Ramos (cell line): ENCODE data around the gene EMILIN1.
"Not testable (repeated sequence)": the region's sequence is repeated elsewhere in the genome, so short reads cannot be mapped to it uniquely, and the experiment has no call there.

Experiments
- in situ Hi-C: fragments of 300-500 bp; cut with MboI; formaldehyde crosslinking; loops from one replicate; pipeline ENCODE4 v1.14.3; 2022; ENCODE audit warnings: low sequenced_read_pairs; ENCODE audit not compliant: unreplicated experiment

The EMILIN1 gene

GRCh38 chr2:27117995-27118524, 39.6 kb downstream of the EMILIN1 start:
- in situ Hi-C loops: no loop called here

GRCh38 chr2:27118525-27119329, 40.3 kb downstream of the EMILIN1 start, which contains the start of gene CGREF1:
Gene CGREF1 (minus strand): TSS chr2:27119128. CDS start chr2:27104366, 14,762 bp downstream.
- in situ Hi-C loops: no loop called here

GRCh38 chr2:27119330-27119670, 40.9 kb downstream of the EMILIN1 start:
- in situ Hi-C loops: not testable (repeated sequence)

GRCh38 chr2:27121906-27122305, 43.5 kb downstream of the EMILIN1 start:
- in situ Hi-C loops: no loop called here

GRCh38 chr2:27122791-27123190, 44.4 kb downstream of the EMILIN1 start:
- in situ Hi-C loops: no loop called here

GRCh38 chr2:27123302-27124150, 45.1 kb downstream of the EMILIN1 start, which contains the start of gene ABHD1:
Gene ABHD1 (plus strand): TSS chr2:27123815. CDS start chr2:27123949, 134 bp downstream.
- in situ Hi-C loops: no loop called here

DNA sequence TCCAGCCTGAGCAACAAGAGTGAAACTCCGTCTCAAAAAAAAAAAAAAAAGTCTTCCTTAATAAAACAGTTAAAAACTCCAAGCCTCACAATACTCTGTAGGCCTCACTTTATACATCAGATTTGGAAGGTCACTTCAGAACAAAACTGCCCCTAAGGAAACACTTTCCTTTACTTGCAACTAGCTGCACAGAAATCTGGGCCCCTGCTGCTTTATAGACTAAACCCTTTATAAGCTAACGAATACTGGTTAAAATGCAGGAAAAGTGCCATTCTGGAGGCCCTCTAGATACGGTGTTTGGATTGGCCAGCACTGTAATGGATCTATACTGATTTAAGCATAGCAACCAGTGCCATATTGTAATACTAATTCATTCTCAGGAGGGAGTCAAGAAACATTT, 46.7 kb downstream of the EMILIN1 start:
- in situ Hi-C loops: no loop called here

DNA sequence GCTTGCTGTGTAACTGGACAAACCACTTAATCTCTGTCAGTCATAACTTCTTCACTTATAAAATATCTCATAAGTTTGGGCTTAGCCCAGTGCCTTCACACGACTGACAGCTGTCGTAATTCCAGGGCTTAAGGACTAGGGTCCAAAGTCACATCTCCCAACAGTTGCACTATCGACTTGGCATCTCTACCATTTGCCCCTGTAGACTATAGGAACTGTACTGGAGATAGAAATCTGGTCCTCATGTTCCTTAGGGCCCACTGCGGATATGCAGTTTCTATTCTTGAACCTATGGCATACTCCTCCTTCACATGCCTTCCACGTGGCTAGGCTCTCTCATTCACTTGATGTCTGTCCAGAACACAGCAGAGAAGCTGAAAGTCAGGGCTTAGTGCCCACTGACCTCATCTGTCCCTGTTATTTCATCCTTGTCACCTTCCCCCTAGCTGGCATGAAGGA, 47.9 kb downstream of the EMILIN1 start:
- in situ Hi-C loops: no loop called here

DNA sequence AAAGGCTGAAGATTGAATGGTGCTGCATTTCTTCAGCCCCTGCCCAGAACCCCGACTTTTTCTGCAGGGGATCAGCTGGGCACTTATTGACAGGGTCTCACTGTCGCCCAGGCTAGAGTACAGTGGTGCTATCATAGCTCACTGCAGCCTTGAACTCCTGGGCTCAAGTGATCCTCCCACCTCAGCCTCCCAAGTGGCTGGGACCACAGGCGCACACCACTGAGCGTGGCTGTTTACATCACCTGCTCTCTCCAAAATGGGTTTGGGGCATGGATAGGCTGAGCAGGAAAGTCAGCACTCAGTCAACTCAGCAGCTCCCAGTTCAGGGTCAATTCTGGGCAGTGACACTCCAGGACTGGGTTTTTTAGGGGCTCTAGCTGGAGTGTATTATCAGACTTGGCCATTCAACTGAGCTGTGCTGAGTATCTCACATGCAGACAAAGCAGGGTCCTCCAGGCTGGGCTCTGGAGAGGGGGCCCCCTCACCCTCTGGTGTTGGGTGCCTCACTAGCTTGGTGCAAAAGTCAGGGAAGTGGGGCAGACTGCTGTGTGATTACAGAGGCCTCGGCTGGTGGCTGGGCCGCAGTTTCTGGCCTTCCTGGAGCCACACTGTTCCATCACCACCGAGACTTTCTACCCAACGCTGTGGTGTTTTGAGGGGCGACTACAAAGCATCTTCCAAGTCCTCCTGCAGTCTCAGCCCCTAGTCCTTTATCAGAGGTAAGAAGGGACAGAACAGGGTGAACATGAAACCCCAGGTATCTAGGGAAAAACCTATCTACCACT, 49.7 kb downstream of the EMILIN1 start:
- in situ Hi-C loops: no loop called here

DNA sequence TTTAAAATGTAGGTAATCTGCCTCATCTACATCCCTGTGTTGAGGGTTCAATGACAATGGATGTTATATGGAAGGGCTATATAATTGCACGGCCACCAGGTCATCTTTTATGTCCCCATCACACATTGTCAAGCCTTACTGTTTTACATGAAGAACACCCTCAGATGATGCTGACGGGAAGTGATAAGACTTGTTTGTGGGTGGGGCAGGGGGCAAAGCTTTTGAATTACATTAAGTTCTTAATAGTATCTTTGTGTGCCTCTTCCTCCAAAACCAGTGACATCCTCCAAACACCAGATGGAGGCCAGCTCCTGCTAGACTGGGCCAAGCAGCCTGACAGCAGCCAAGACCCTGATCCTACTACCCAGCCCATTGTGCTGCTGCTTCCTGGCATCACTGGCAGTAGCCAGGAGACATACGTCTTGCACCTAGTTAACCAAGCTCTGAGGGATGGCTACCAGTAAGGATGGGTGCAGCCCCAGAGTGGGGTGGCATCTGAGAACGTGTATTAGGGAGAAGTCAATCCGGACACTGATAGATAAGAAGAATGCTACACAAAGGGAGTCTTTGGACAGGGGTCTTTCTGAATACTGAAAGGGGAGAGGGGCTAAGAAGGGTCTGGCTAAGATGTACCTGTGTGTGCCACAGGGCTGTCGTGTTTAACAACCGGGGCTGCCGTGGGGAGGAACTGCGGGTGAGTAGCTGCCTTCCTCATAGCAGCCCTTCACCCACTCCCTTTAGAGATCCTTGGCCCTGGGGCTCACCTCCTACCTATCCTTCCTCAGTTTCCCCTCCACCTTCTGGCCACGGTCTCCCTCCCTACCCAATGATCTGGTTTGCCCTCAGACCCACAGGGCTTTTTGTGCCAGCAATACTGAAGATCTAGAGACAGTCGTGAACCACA, 50.5 kb downstream of the EMILIN1 start:
- in situ Hi-C loops: no loop called here

GRCh38 chr2:27130396-27130795, 52.0 kb downstream of the EMILIN1 start:
- in situ Hi-C loops: no loop called here

DNA sequence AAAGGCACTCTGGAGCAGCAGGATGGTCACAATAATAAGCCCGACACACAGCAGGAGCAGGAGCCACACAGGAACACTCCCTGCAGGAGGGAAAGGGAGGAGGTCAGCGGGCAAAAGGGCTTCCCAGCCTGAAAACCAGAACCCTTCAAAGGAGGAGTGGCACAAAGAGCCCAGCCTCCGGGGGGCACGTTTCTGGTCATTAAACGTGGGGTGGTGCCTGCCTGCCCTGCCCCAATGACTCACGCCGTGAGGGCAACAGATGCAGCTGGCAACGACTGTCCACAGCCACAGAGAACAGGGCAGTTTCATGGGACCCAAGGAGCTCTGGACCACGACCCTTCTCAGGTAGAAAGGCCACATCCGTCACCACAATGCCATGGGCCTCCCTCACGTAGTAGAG, 53.0 kb downstream of the EMILIN1 start:
- in situ Hi-C loops: no loop called here

GRCh38 chr2:27133195-27133875, 54.9 kb downstream of the EMILIN1 start:
- in situ Hi-C loops: no loop called here

DNA sequence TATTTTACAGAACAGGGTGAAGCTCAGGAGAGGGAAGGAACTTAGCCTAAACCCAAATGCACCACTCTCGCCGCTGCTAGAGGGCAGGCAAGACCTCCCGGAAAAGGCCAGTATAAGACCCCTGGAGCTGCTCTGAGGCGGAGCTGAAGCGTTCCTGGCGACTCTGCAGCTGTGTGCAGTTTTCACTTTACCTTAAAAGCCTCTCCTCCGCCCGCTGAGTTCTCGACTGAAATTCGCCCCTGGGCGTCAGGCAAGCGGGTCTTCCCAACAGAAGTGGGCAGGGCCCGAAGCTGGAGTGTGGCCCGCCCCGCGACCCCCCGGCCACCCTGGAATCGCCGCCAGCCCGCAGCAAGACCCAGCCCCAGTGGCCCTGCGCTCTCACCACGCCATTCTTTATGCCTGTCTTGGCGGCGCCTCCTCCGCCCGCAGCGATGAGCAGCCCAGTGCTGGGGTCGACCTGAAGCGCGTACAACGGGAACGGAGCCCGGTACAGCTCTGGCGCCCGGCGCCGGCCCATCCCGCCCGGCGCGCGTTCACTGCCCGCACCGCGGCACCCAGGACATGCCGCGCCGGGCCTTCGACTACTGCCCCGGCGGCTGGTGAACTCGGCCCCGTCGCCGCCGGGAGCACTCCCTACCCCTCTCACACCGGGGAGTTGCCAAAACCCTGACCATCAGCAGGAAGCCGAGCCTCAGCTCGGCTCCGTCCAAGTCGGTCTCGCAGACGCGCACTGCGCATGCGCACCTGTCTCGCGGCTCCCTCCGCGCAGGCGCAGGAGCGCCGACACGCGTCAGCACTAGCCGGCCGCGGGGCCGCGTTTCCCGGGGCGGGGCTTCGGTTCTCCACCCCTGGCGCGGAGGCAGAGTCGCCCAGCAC, 55.7 kb downstream of the EMILIN1 start, which contains the start of gene PREB:
Gene PREB (minus strand): TSS at position 732 of the 876 bp plus-strand sequence. CDS start 215 bp downstream, at position 517.
- in situ Hi-C loops: no loop called here

DNA sequence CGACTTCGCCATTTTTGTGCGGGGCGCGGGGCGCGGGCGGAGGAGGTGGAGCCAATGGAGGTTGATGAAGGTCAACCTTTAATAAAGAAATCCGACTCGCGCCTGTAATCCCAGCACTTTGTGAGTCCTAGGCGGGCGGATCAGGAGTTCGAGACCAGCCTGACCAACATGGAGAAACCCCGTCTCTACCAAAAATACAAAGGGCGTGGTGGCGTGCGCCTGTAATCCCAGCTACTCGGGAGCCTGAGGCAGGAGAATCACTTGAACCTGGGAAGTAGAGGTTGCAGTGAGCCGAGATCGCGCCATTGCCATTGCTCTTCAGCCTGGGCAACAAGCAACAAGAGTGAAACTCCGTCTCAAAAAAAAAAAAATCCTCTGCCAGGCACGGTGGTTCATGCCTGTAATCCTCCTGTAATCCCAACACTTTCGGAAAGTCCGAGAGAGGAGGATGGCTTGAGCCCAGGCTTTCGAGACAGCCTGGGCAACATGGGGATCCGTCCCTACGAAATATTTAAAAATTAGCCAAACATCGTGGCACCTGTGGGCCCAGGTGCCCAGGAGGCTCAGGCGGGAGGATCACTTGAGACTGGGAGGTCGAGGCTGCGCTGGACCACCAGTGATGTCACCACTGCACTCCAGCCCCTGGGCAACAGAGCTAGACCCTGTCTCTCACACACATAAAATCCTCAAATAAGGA, 56.5 kb downstream of the EMILIN1 start:
- in situ Hi-C loops: no loop called here

DNA sequence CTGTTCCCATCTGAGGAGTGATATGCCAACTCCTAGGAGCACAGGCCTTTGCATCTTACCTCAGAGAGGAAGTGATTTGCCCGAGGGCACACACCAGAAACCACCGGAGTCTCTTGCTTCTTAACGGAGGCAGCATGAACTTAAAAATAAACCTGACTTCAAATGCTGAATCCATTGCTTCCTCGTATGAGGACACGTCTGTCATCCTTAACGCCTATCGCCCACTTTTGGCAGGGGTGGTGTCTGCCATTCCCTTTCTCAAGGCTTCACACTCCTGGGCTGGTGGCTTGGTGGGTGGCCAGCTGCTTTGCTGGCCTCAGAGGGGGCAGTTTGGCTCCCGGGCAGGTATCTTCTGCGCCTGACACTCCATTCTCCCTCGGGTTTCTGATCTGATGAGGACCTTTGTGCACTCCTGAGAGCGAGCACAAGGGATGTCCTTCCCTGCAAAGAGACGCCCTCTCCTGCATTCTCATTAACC, 57.1 kb downstream of the EMILIN1 start:
- in situ Hi-C loops: no loop called here
